ENCODE results near the gene MPC1. TPM values are rescaled to one million over a fixed set of nuclear protein-coding genes. Genes with fewer than 3 reads are reported as not detected.

MPC1 gene
- total RNA-seq, 2 experiments from 2014 or later: 23.0 to 24.1 TPM

GRCh38 chr6:166336847-166337246, 45.9 kb downstream of the MPC1 start:
- no peak overlapping the region for H3K4me3 Mint-ChIP-seq
- peaks cover 38% of the 10 kb centered on the region for H3K36me3 Mint-ChIP-seq (ENCODE audit: low read depth)
- H3K9me3 Mint-ChIP-seq: no peaks in the 10 kb centered on the region
- ChIA-PET POLR2A (no interaction called here), CTCF (interaction anchor here (0.7 to 1.5 kb wide), 3 partner anchors 24 to 826 kb away, joined by 3 read pairs; no protein-coding TSS in a partner anchor)
- H3K27ac Mint-ChIP-seq: no peak overlapping the region
- H3K4me1 Mint-ChIP-seq: peaks cover 49% of the 10 kb centered on the region
- H3K27me3 Mint-ChIP-seq: no peaks in the 10 kb centered on the region
- no peak for DNase-seq

GRCh38 chr6:166335378-166336302, 47.1 kb downstream of the MPC1 start:
- POLR2A ChIA-PET: interaction anchor here (1.6 kb wide), 1 partner anchor 46 kb away, joined by 6 read pairs; no protein-coding TSS in a partner anchor
- H3K4me1 Mint-ChIP-seq: peaks cover 49% of the 10 kb centered on the region
- H3K36me3 Mint-ChIP-seq (ENCODE audit: low read depth): peaks cover 36% of the 10 kb centered on the region
- CTCF ChIA-PET: interaction anchor here (0.8 to 1.1 kb wide), 2 partner anchors 22 to 23 kb away, joined by 3 read pairs; no protein-coding TSS in a partner anchor
- no peaks in the 10 kb centered on the region for H3K27me3 Mint-ChIP-seq
- no peaks in the 10 kb centered on the region for H3K9me3 Mint-ChIP-seq
- no peak for DNase-seq
- H3K4me3 Mint-ChIP-seq: no peak overlapping the region
- no peak overlapping the region for H3K27ac Mint-ChIP-seq

- CTCF ChIA-PET: interaction anchor here (1.1 to 1.6 kb wide), 2 partner anchors 22 to 46 kb away, joined by 3 to 11 read pairs; no protein-coding TSS in a partner anchor
Measured at GRCh38 chr6:166334878-166335277, 47.9 kb downstream of the MPC1 start.

GRCh38 chr6:166333172-166333995, 49.4 kb downstream of the MPC1 start:
- ChIA-PET CTCF (interaction anchor here (0.8 to 1.6 kb wide), 5 partner anchors 8 to 209 kb away, joined by 3 to 11 read pairs (median 4); no protein-coding TSS in a partner anchor), POLR2A (interaction anchor here (1.1 to 1.6 kb wide), 5 partner anchors 9 to 82 kb away, joined by 3 to 13 read pairs (median 4); partner anchors contain the start of gene SFT2D1)
- H3K4me3 Mint-ChIP-seq: peak overlapping the region; percentile 43
- peak; percentile 62 for DNase-seq
- no peaks in the 10 kb centered on the region for H3K9me3 Mint-ChIP-seq
- H3K27ac Mint-ChIP-seq: peak overlapping the region; percentile 55
- H3K4me1 Mint-ChIP-seq: peaks cover 51% of the 10 kb centered on the region
- H3K27me3 Mint-ChIP-seq: no peaks in the 10 kb centered on the region
- peaks cover 44% of the 10 kb centered on the region for H3K36me3 Mint-ChIP-seq (ENCODE audit: low read depth)

More at GRCh38 chr6:166334878-166335277, 47.9 kb downstream of the MPC1 start:
- no peak for DNase-seq
- no peaks in the 10 kb centered on the region for H3K27me3 Mint-ChIP-seq
- peaks cover 49% of the 10 kb centered on the region for H3K4me1 Mint-ChIP-seq
- H3K9me3 Mint-ChIP-seq: no peaks in the 10 kb centered on the region
- peaks cover 36% of the 10 kb centered on the region for H3K36me3 Mint-ChIP-seq (ENCODE audit: low read depth)
- H3K4me3 Mint-ChIP-seq: no peak overlapping the region
- POLR2A ChIA-PET: interaction anchor here (1.5 to 1.6 kb wide), 2 partner anchors 15 to 47 kb away, joined by 4 to 6 read pairs; no protein-coding TSS in a partner anchor
- H3K27ac Mint-ChIP-seq: no peak overlapping the region

- POLR2A ChIA-PET: no interaction called here
- H3K4me1 Mint-ChIP-seq: peaks cover 51% of the 10 kb centered on the region
- CTCF ChIA-PET: interaction anchor here (1.4 kb wide), 1 partner anchor 50 kb away, joined by 5 read pairs; no protein-coding TSS in a partner anchor
- DNase-seq: no peak
- peaks cover 53% of the 10 kb centered on the region for H3K36me3 Mint-ChIP-seq (ENCODE audit: low read depth)
- no peaks in the 10 kb centered on the region for H3K9me3 Mint-ChIP-seq
- H3K4me3 Mint-ChIP-seq: no peak overlapping the region
- H3K27me3 Mint-ChIP-seq: no peaks in the 10 kb centered on the region
- H3K27ac Mint-ChIP-seq: no peak overlapping the region
Measured at GRCh38 chr6:166331503-166332415, 51.0 kb downstream of the MPC1 start.

GRCh38 chr6:166330612-166331011, 52.1 kb downstream of the MPC1 start:
- H3K36me3 Mint-ChIP-seq (ENCODE audit: low read depth): peaks cover 50% of the 10 kb centered on the region
- H3K27ac Mint-ChIP-seq: no peak overlapping the region
- H3K4me1 Mint-ChIP-seq: peaks cover 46% of the 10 kb centered on the region
- DNase-seq: no peak
- H3K4me3 Mint-ChIP-seq: no peak overlapping the region
- H3K27me3 Mint-ChIP-seq: no peaks in the 10 kb centered on the region
- POLR2A ChIA-PET: no interaction called here
- CTCF ChIA-PET: interaction anchor here (1.4 kb wide), 1 partner anchor 51 kb away, joined by 5 read pairs; no protein-coding TSS in a partner anchor
- H3K9me3 Mint-ChIP-seq: no peaks in the 10 kb centered on the region

GRCh38 chr6:166325383-166326042, 57.2 kb downstream of the MPC1 start:
- Mint-ChIP-seq H3K9me3 (no peaks in the 10 kb centered on the region), H3K4me3 (no peak overlapping the region), H3K27me3 (no peaks in the 10 kb centered on the region), H3K36me3 (ENCODE audit: low read depth) (peaks cover 38% of the 10 kb centered on the region), H3K4me1 (peaks cover 2% of the 10 kb centered on the region), H3K27ac (no peak overlapping the region)
- no peak for DNase-seq
- POLR2A ChIA-PET: no interaction called here
- CTCF ChIA-PET: interaction anchor here (0.9 kb wide), 1 partner anchor 12 kb away, joined by 3 read pairs; no protein-coding TSS in a partner anchor

GRCh38 chr6:166323395-166323794, 59.3 kb downstream of the MPC1 start:
- no peaks in the 10 kb centered on the region for H3K27me3 Mint-ChIP-seq
- no peaks in the 10 kb centered on the region for H3K9me3 Mint-ChIP-seq
- POLR2A ChIA-PET: interaction anchor here (0.6 kb wide), 1 partner anchor 180 kb away, joined by 3 read pairs; no protein-coding TSS in a partner anchor
- CTCF ChIA-PET: interaction anchor here (0.7 to 1.3 kb wide), 2 partner anchors 56 to 58 kb away, joined by 4 read pairs; no protein-coding TSS in a partner anchor
- H3K4me3 Mint-ChIP-seq: no peak overlapping the region
- peaks cover 30% of the 10 kb centered on the region for H3K36me3 Mint-ChIP-seq (ENCODE audit: low read depth)
- H3K4me1 Mint-ChIP-seq: no peaks in the 10 kb centered on the region
- no peak for DNase-seq
- H3K27ac Mint-ChIP-seq: no peak overlapping the region

- ChIA-PET CTCF (interaction anchor here (0.6 to 2.7 kb wide), 4 partner anchors 8 to 91 kb away, joined by 3 to 9 read pairs (median 4); no protein-coding TSS in a partner anchor), POLR2A (interaction anchor here (1.0 kb wide), 1 partner anchor 19 kb away, joined by 4 read pairs; no protein-coding TSS in a partner anchor)
- Mint-ChIP-seq H3K27me3 (no peaks in the 10 kb centered on the region), H3K27ac (no peak overlapping the region), H3K4me3 (no peak overlapping the region), H3K9me3 (no peaks in the 10 kb centered on the region), H3K36me3 (ENCODE audit: low read depth) (peaks cover 10% of the 10 kb centered on the region), H3K4me1 (no peaks in the 10 kb centered on the region)
- DNase-seq: no peak
Measured at GRCh38 chr6:166318649-166319600, 63.8 kb downstream of the MPC1 start.

- Mint-ChIP-seq H3K4me1 (no peaks in the 10 kb centered on the region), H3K9me3 (no peaks in the 10 kb centered on the region), H3K27me3 (peaks cover under 1% of the 10 kb centered on the region), H3K36me3 (ENCODE audit: low read depth) (peaks cover 6% of the 10 kb centered on the region), H3K27ac (no peak overlapping the region), H3K4me3 (no peak overlapping the region)
- DNase-seq: no peak
- ChIA-PET POLR2A (interaction anchor here (1.0 kb wide), 1 partner anchor 20 kb away, joined by 4 read pairs; no protein-coding TSS in a partner anchor), CTCF (interaction anchor here (1.4 kb wide), 1 partner anchor 63 kb away, joined by 4 read pairs; no protein-coding TSS in a partner anchor)
Measured at GRCh38 chr6:166318227-166318626, 64.5 kb downstream of the MPC1 start.
